ENCODE measurements around the gene SH3GLB1.
A peak's percentile ranks its signal among the peaks of the same experiment; 100 is the strongest.

SH3GLB1 gene

DNA sequence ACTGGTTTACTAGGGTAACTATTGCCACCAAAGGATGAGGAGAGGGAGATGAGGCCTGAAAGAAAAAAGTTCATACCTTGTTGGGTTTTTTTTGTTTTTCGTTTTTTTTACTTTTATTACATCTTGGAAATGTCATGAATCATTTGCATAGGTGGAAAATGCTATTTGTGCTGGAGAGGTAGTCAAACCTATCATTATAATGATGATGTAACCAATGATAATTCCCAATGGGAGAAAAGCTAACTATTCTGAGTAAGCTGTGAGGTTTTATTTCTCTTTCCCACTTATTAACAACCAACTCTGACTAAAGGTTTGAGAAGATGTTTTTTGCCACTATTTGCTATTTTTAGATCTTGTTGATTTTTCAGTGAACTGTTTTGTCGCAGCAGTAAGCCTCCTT lies 29.0 kb downstream of the SH3GLB1 start:
- no peak for DNase-seq

DNA sequence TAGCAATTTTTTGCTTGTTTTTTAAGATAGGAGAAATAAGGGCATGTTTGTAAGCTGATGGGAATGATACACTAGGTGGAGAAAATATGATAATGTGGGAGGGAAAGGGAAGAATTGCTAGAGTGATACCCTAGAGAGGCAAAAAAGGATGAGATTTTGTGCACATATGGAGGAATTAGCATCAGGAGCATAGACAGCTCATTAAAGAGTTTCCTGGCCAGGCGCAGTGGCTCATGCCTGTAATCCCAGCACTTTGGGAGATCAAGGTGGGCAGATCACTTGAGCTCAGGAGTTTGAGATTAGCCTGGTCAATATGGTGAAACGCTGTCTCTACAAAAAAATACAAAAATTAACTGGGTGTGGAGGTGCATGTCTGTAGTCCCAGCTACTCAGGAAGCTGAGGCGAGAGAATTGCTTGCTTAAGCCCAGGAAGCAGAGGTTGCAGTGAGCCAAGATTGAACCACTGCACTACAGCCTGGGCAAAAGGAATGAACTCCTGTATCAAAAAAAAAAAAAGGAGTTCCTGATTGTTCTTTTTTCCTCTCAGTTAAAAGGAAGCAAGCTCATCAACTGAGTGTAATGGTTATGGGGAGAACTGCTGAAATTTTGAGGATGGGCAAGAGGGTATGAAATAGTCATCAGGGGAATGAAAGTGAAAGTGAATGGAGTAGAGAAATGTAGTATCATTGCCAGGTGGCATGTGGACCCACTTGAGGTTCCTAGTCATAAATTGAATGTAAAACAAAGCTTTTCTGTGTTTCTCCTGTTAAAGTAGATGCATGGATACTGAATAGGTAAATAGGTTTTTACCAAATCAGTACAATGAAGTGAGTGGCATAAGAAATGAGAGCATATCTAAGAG lies 35.5 kb downstream of the SH3GLB1 start:
- DNase-seq, result no peak

DNA sequence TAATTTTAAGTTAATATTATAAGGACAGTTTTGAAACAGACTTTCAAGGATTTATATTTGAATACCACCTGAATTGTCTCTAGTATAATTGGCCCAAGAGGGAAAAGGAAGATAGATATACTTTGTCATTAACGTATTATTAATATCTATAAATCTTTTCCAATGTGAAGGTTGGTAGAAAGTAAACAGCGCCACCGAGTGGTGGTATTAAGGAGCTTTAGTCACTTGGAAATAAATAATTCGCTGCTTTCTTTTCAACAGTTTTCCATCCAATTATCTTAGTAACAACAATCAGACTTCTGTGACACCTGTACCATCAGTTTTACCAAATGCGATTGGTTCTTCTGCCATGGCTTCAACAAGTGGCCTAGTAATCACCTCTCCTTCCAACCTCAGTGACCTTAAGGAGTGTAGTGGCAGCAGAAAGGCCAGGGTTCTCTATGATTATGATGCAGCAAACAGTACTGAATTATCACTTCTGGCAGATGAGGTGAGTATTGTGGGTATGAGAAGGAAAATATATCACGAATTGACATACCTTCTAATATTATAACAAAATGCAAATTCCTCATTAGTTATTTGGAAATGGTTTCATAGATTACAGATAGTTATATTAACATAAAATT lies 37.7 kb downstream of the SH3GLB1 start:
- DNase-seq, result peak in 9 of 56 donors; percentile 2 to 41 (median 6)

GRCh38 chr1:86747304-86747703 lies 42.9 kb downstream of the SH3GLB1 start:
- DNase-seq, result no peak

DNA sequence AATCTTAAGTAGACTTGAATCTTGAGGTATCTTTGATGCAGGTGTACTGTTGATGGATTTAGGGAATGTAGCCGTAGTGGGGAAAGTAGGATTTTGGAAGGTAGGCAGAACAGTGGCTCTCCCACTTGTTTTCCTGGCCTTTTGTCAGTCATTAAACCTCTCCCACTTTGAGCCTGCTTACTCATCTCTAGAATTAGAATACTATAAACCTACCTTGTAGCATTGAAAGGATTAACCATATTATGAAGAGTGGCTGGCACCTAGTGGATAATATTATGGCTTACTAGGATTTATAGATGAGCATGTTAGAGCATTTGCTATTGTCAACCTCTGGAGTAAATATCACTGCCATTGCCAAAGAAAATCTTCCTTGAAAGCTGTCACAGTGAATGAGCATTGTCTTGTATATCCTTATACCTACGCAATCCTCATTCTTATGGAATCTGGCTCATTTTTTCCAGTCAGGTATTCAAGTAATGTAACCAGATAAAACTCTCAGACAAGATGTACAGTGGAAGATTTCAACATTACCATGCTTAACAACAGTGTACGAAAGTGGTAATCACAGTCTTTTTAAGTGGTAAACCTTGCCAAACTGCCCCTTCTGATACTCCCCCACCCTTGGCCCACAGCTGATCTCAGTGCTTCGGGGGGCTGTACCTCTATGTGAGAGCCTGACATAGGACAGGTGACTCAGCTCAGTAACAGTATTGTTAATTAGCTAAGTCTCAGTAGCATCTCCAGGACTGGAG lies 44.4 kb downstream of the SH3GLB1 start:
- DNase-seq, result no peak

DNA sequence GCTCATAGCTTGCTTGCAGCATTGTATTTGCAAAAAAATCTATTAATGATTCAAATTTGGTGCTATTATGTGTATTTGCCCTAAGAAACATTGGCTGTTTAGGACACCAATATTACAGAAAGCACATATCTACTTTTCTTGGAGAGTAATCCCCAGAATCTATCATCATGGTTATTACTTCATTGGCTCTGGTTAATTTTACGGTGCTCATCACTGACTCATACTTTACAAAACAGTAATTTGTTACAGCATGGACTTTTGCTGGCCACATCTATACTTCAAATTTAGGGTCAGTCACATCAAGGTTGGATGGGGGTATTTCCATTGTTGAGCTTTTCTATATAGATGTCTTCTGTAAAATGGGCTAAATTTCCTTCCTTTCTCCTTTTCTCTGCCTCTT lies 45.7 kb downstream of the SH3GLB1 start:
- no peak for DNase-seq

DNA sequence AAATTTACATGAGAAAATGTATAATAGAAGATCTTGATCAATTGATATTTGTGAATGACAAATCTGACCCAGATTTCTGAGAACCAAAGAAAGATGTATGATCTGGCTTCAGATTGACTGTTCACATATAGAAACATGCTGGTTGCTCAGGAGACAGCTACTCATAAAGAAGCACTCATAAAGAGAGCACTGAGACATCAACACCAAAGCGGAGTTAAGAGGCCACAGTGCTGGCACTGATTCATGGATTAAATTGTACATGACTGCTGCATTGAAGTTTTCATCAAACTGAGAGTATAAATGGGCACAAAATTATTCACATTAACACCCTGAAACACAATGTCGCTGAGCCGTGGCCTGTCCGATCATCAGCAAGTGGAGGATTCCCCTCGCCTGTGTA lies 46.2 kb downstream of the SH3GLB1 start:
- no peak for DNase-seq

- DNase-seq, result no peak
These were observed 47.5 kb downstream of the SH3GLB1 start for GRCh38 chr1:86751923-86752322.

- no peak for DNase-seq
These were observed 49.3 kb downstream of the SH3GLB1 start for GRCh38 chr1:86753700-86754099.

GRCh38 chr1:86754265-86754974 lies 50.0 kb downstream of the SH3GLB1 start:
- no peak for DNase-seq

DNA sequence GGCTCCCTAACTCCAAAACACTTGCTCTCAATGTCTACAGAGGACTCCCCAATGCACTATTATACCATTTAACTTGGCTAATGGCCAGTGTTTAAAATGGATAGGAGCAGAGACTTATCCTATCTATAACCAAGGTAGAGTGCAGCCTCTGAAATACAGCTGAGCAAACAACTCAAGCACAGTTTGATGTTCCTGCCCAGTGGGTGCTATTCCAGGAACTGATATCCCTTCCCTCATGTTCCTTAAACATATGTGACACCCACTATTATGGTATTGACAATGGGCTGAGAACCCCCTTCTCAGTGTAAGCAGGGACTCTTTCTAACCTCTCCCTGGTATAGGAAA lies 51.7 kb downstream of the SH3GLB1 start:
- no peak for DNase-seq

DNA sequence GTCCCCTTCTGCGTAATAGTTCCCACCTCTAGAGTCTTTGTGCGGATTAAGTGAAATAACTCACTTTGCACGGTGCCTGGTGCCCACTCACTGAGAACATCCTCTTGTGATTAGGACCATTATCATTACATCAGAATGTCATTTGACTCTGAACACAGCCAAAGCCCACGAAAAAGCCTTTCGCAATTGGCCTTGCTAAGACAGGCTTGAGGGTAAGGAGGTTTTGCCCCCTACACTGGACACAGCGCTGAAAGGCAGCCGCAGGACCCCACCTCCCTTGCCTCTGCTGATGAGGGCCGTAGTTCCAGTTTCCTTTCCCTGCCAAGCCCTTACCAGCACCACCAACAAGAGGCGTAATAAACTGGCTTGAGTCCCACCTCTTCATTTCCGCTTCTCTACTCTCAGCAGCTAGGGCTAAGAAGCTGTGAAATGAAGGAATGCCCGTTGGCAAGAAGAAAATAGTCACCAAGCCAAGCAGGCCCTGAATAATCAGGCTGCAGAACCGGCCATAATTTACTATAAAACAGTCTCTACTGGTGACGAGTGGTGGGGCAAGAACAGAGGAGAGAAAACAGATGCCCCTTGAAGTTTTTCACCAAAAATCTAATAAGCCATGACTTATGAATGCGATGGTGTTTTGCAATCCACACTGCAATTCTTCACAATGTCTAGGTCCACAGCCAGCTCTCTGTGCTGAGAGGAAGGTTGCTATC lies 53.1 kb downstream of the SH3GLB1 start:
- DNase-seq, result peak in 33 of 56 donors; percentile 2 to 56 (median 15)

DNA sequence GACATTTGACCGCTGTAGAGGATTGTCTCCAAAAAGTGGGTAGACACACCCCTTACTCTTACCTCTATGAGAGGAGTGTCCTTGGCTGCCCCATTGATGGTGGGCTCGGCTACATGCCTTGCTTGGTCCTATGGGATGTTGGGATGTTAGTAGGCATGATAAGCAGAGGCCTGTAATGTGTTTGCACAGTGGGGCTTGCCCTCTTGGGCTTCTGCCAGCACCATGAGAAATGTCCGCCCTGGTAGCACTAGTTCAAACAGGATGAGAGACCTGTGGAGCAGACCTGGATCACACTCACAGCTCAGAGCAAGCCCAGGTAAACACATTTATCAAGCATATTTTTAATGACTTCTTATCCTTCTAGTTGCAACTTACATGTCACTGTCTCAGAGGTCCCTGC lies 54.2 kb downstream of the SH3GLB1 start:
- no peak for DNase-seq

DNA sequence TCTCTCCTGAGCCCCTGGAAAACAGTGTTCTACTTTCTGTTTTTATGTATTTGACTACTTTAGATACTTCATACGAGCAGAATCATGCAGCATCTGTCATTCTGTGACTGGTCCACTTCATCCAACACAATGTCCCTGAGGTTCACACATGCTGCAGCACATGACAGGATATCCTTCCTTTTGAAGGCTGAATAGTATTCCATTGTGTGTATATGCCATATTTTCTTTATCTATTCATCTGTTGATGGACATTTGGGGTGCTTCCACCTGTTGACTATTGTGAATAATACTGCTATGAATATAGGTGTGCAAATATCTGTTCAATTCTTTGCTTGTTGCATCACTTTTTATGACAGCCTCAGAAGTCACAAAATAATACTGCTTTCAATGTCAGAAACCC lies 55.8 kb downstream of the SH3GLB1 start:
- no peak for DNase-seq

DNA sequence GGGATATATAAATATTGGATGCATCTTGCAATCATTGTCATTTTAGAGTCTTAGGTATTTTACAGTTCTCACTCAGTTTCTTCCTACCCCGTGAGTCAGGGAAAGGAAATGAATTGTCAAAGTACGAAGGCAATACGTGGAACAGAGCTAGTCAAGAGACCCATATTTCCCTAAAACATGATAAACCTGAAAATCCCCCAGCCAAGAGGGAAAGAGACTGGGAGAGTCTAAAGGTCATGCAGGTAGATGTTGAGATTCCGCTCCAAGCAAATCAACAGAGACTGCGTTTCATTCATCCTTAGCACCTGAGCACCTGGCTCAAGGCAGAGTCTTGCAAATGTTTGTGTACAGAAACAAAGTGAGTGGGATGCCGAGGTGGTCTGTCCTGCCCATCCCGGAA lies 58.0 kb downstream of the SH3GLB1 start:
- DNase-seq, result no peak

GRCh38 chr1:86764523-86764922 lies 60.1 kb downstream of the SH3GLB1 start:
- no peak for DNase-seq

GRCh38 chr1:86765073-86765472 lies 60.7 kb downstream of the SH3GLB1 start:
- DNase-seq, result no peak

- DNase-seq, result no peak
These were observed 61.3 kb downstream of the SH3GLB1 start for GRCh38 chr1:86765674-86766073.

- DNase-seq, result no peak
These were observed 64.2 kb downstream of the SH3GLB1 start for GRCh38 chr1:86768554-86768953.

DNA sequence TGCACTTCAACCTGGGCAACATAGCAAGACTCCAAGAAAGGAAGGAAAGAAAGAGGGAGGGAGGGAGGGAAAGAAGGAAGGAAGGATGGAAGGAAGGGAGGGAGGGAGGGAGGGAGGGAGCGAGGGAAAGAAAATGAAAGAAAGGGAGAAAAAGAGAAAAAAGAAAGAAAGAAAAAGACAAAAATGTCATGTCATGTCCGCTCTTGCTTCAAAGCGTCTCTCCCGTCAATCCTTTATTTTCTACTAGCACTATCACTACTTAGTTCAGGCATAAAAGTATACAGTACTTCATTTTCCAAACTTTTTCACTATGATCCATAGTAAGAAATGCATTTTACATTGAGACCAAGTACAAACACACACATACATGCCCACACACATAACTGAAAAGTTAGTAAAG lies 64.7 kb downstream of the SH3GLB1 start:
- no peak for DNase-seq

All from nucleus accumbens (tissue), 56 donors.